GM12878 (cell line): ENCODE data around the gene CDH4.

Source experiments
- ATF2 ChIP-seq: IDR thresholded peaks from 2 replicates; pipeline ENCODE4 v1.6.1; 2012; ENCODE audit warnings: low read length, inconsistent platforms
- CBX3 ChIP-seq: fragments of 200-600 bp; sonication (generic); IDR thresholded peaks from 2 replicates; pipeline ENCODE4 v1.6.1; 2016; ENCODE audit warnings: low read depth, borderline replicate concordance
- EZH2 ChIP-seq: IDR thresholded peaks from 2 replicates; pipeline ENCODE4 v1.6.1; 2012; ENCODE audit warnings: low read depth, mild to moderate bottlenecking, control low read depth, inconsistent platforms, low read length, borderline replicate concordance; ENCODE audit not compliant: control insufficient read depth
- STAT3 ChIP-seq: IDR thresholded peaks from 2 replicates; pipeline ENCODE4 v1.6.1; 2011; ENCODE audit warnings: low read depth, low read length, improper control_type of control experiment

- TF ChIP-seq ATF2 = no peak
- no peak for TF ChIP-seq EZH2
- TF ChIP-seq STAT3 = no peak
- TF ChIP-seq CBX3 = no peak
These were observed 447.7 kb downstream of the CDH4 start for GRCh38 chr20:61699495-61700374.
